Mucosa of rectum (tissue), 2 donors: ENCODE measurements around the gene KSR1.

Experiments
- H3K27ac ChIP-seq, 2 donors: one replicate each; pipeline ENCODE4 v1.7.0; 2013; ENCODE audit warnings: inconsistent platforms in 2 of 2, low read depth in 2 of 2, low read length in 2 of 2
- H3K27me3 ChIP-seq, 2 donors: one replicate each; pipeline ENCODE4 v1.7.0; 2013; ENCODE audit warnings: low read length in 2 of 2; ENCODE audit not compliant: control insufficient read depth in 2 of 2, insufficient read depth in 2 of 2
- H3K36me3 ChIP-seq, 2 donors: one replicate each; pipeline ENCODE4 v1.7.0; 2013; ENCODE audit warnings: low read length in 2 of 2; ENCODE audit not compliant: control insufficient read depth in 2 of 2, insufficient read depth in 2 of 2
- H3K4me1 ChIP-seq, 2 donors: one replicate each; pipeline ENCODE4 v1.7.0; 2013; ENCODE audit warnings: low read length in 2 of 2, mild to moderate bottlenecking in 1 of 2; ENCODE audit not compliant: control insufficient read depth in 2 of 2, insufficient read depth in 2 of 2
- H3K4me3 ChIP-seq, 2 donors: one replicate each; pipeline ENCODE4 v1.7.0; 2013; ENCODE audit warnings: low read length in 2 of 2
- H3K9ac ChIP-seq, 2 donors: one replicate each; pipeline ENCODE4 v1.7.0; 2013; ENCODE audit warnings: low read length in 2 of 2, low read depth in 1 of 2, mild to moderate bottlenecking in 1 of 2
- H3K9me3 ChIP-seq, 2 donors: one replicate each; pipeline ENCODE4 v1.7.0; 2013; ENCODE audit warnings: low read length in 2 of 2; ENCODE audit not compliant: control insufficient read depth in 2 of 2
- donor health status: healthy.
- donor health status: Normal muscosa, but diverticular disease.

KSR1 gene

DNA sequence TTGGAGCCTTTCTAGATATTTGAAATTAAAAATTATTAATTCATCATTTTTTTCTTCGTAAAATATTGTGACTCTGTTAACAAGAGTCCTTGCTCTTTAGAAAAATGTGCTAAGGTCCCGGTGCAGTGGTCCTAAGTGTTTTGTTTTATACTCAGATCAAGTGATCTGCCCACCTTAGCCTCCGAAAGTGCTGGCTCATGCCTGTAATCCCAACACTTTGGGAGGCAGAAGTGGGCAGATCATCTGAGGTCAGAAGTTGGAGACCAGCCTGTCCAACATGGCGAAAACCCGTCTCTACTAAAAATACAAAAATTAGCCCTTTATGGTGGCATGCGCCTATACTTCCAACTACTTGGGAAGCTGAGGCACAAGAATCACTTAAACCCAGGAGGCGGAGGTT lies 92.1 kb downstream of the KSR1 start:
- no peaks in the 10 kb centered on the region for H3K9me3 ChIP-seq
- no peaks in the 10 kb centered on the region for H3K27me3 ChIP-seq
- H3K27ac ChIP-seq: no peak overlapping the region
- H3K36me3 ChIP-seq: no peaks in the 10 kb centered on the region
- no peak overlapping the region for H3K4me3 ChIP-seq
- peaks cover 10 to 18% of the 10 kb centered on the region in 2 donors for H3K4me1 ChIP-seq
- H3K9ac ChIP-seq: no peak overlapping the region

DNA sequence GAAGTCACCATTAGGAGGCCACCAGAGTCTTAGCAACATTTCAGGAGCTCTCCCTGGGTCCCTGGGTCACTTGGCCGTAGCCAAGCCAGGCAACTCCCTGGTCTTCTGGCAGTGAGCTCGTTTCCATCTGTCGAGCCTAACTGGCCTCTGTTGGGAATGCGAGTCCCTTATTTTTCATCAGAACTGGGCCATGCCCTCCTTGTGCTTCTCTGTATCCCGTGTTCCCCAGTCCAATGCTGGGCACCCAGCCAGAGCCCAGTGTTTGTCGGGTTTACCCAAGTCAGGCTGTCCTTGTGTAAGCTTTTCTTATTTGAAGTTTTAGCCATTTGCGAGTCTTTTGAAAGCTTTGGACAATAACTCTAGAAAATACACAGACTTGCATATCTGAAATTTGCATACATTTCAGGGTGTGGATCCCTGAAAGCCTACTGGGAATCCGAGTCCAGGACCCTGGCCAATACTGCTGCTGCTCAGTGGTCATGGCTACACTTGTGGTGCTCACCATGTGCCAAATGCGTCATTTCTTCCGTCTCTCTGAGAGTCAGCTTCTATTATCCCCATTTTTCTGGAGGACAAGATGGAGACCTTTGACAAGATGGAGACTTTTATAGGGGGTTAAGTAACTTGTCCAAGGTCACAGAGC lies 93.1 kb downstream of the KSR1 start:
- no peak overlapping the region for H3K4me3 ChIP-seq
- no peak overlapping the region for H3K9ac ChIP-seq
- no peaks in the 10 kb centered on the region for H3K36me3 ChIP-seq
- no peak overlapping the region for H3K27ac ChIP-seq
- peaks cover 11 to 12% of the 10 kb centered on the region in 2 donors for H3K4me1 ChIP-seq
- no peaks in the 10 kb centered on the region for H3K9me3 ChIP-seq
- no peaks in the 10 kb centered on the region for H3K27me3 ChIP-seq

DNA sequence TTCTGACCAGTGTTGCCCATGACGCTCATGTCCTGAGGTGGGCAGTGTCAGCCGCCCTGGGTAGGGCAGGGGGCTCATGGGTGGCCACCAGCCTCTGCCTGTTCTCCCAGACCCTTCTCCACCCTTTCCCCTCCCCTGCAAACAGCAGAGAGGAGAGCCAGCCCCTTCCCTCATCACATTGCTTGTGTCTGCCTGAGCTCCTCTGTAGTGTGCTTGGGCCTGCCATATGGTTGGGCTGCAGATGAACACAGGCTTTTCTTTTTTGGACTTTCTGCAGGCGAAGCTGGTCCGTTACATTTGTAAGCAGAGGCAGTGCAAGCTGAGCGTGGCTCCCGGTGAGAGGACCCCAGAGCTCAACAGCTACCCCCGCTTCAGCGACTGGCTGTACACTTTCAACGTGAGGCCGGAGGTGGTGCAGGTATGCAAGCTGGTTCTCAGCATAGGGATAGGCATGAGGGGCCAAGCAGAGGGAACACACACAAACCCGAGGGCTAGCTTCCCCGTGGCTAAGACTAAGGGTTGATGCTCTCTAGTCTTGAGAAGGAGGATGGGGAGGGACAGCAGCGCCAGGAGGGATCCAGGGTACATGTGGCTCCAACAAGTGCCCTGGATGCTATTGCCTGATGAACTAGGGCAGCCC lies 94.2 kb downstream of the KSR1 start:
- Histone ChIP-seq H3K27ac (no peak overlapping the region), H3K27me3 (no peaks in the 10 kb centered on the region), H3K36me3 (no peaks in the 10 kb centered on the region), H3K4me3 (no peak overlapping the region), H3K4me1 (peaks cover 11 to 12% of the 10 kb centered on the region in 2 donors), H3K9me3 (no peaks in the 10 kb centered on the region), H3K9ac (no peak overlapping the region)

DNA sequence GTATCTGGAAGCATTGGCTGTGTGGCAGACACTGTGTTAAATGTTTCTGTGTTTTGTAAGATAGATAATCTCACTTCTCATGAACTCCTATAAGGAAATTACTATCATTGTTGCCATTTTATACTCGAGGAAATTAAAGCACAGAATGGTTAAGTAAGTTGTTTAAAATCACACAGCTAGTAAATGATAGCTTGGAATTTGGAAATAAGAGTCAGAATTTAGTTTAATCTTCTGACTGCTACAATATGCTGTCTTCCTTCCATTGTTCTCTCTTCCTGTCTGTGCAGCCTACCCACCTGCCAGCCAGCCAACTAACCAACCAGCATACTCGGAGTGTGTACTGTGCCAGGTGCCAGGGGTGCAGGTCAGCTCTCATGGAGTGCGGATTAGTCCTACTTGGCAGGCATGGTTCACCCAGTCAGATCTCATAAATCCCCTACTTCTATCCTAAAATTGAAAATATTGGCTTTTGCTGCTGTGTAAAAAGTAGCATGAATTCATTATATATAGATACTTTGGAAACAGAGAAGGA lies 94.8 kb downstream of the KSR1 start:
- H3K4me1 ChIP-seq: peaks cover 11 to 12% of the 10 kb centered on the region in 2 donors
- H3K4me3 ChIP-seq: no peak overlapping the region
- no peaks in the 10 kb centered on the region for H3K36me3 ChIP-seq
- H3K9me3 ChIP-seq: no peaks in the 10 kb centered on the region
- H3K9ac ChIP-seq: no peak overlapping the region
- H3K27me3 ChIP-seq: no peaks in the 10 kb centered on the region
- H3K27ac ChIP-seq: peak overlapping the region in 1 of 2 donors; percentile 63

DNA sequence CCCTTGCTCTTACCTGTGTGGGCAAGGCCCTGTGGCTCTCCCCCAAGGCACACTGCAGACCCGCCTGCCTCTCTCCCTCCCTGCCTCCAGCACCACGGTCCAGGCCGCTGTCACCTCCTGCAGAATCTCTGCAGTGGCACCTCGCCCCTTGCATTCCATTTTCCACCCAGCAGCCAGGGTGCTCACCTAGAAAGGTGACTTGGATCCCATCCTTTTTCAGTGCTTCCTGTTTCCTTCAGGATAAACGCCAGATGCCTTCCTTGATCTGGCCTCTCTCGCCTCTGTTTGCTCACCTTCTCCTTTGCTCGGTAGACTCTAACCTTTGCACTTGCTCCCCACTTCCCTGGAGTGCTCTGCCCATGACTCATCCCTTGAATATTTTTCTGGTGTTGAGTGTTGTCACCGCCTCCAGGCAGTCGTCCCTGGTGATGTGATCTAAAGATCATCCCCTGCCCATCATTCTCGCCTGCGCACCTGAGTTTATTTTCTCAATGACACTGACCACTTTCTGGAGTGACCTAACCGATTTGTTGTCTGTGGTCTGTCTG lies 95.5 kb downstream of the KSR1 start:
- no peaks in the 10 kb centered on the region for H3K9me3 ChIP-seq
- H3K9ac ChIP-seq: no peak overlapping the region
- H3K4me3 ChIP-seq: no peak overlapping the region
- no peaks in the 10 kb centered on the region for H3K27me3 ChIP-seq
- H3K27ac ChIP-seq: peak overlapping the region in 1 of 2 donors; percentile 63
- H3K4me1 ChIP-seq: peaks cover 9 to 11% of the 10 kb centered on the region in 2 donors
- H3K36me3 ChIP-seq: no peaks in the 10 kb centered on the region

DNA sequence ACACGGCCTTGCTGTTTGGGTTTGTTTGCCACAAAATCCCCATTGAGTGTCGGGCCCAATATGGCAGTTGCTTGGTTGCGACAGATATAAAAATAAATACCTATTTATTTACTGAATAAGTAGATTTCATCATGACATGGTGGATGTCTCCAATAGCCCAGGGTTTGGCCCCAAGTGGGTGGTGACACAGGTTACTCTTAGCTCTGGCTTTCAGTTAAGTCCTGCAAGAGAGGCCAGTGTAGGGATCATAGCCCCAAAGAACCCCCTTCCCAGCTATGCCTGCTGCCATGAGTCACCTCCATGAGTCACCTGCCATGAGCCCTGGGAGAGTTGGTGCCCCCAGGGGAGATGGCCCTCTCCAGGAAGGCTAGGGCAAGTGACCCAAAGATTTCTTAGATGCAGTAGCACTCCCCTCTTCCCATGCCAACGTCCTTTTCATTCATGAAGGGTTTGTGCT lies 96.1 kb downstream of the KSR1 start:
- Histone ChIP-seq H3K9ac (no peak overlapping the region), H3K4me1 (peaks cover 9 to 11% of the 10 kb centered on the region in 2 donors), H3K9me3 (no peaks in the 10 kb centered on the region), H3K27me3 (no peaks in the 10 kb centered on the region), H3K4me3 (no peak overlapping the region), H3K27ac (no peak overlapping the region), H3K36me3 (no peaks in the 10 kb centered on the region)

DNA sequence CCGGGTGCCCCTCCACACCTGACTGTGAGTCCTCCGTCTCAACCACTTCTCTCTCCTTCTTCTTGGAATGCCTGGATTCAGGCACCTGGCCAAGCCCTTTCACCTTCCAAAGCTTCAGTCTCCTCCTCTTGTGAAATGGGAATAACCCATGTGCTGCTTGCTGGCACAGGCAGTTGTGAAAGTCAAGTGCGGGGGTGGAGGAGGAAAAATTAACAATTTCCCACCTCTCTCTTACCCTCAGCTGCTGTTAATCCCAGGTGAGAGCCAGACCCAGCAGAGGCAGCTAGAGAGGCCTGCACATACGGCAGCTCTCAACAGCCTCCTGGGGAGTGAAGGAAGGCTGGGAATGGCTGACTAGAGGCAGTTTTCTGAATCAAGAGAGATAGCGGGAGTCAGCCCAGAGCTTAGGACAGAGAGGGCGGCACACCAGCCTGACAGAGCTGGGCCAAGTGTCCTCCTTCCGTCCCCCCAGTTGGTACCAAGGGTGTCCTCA lies 96.8 kb downstream of the KSR1 start:
- H3K27ac ChIP-seq: no peak overlapping the region
- peaks cover 9 to 11% of the 10 kb centered on the region in 2 donors for H3K4me1 ChIP-seq
- H3K27me3 ChIP-seq: no peaks in the 10 kb centered on the region
- H3K9ac ChIP-seq: no peak overlapping the region
- no peaks in the 10 kb centered on the region for H3K9me3 ChIP-seq
- no peak overlapping the region for H3K4me3 ChIP-seq
- H3K36me3 ChIP-seq: no peaks in the 10 kb centered on the region

DNA sequence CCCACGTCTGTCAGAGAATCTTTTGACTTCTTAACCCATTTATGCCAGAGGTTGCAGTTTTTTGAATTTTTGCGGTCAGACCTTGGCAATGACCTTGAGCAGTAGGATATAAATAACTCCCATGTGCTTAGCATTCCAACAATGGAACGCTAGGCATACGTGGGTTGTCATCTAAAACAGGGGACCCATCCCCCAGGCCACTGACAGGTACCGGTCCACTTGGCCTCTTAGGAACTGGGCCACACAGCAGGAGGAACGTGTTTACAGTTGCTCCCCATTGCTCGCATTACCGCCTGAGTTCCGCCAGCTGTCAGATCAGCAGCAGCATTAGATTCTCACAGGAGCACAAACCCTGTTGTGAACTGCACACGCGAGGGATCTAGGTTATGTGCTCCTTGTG lies 97.9 kb downstream of the KSR1 start:
- Histone ChIP-seq H3K9me3 (no peaks in the 10 kb centered on the region), H3K4me1 (peaks cover 9 to 15% of the 10 kb centered on the region in 2 donors), H3K36me3 (no peaks in the 10 kb centered on the region), H3K27me3 (no peaks in the 10 kb centered on the region), H3K27ac (no peak overlapping the region), H3K4me3 (no peak overlapping the region), H3K9ac (no peak overlapping the region)

DNA sequence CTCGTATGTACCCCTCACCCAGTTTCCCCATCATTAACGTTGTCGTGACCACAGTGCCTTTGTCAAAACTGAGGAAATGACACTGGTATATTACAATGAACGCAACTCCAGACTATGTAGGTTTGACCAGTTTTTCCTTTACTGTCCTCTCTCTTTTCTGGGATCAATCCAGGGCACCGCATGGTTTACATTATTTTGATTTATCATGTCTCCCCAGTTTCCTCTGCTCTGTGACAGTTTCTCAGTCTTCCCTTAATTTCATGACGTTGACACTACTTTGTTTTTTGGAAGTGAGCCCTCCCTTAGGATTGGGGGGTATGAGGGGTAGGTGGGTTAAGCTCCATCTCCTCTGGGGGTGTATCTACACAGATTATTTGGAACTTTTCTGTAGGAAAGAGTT lies 98.7 kb downstream of the KSR1 start:
- no peak overlapping the region for H3K27ac ChIP-seq
- H3K4me3 ChIP-seq: no peak overlapping the region
- H3K9ac ChIP-seq: no peak overlapping the region
- no peaks in the 10 kb centered on the region for H3K27me3 ChIP-seq
- H3K36me3 ChIP-seq: no peaks in the 10 kb centered on the region
- H3K9me3 ChIP-seq: no peaks in the 10 kb centered on the region
- H3K4me1 ChIP-seq: peaks cover 15 to 23% of the 10 kb centered on the region in 2 donors

DNA sequence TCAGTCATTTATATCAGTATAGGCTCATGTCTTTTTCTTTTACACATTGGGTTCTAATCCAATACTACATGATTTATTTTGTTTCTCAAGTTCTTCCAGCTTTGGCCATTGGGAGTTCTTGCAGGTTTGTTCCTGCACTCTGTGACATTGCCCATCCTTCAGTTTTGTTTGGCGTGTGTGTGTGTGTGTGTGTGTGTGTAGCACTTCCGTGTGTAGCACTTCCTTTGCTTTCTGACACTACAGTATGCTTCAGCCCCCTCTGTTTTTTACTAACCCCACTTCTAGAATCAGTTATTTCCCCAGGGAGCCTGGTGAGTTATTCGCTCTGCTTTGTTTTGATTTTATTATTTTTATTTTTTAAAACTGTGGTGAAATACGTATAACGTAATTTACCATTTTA lies 99.1 kb downstream of the KSR1 start:
- Histone ChIP-seq H3K27ac (no peak overlapping the region), H3K36me3 (no peaks in the 10 kb centered on the region), H3K9me3 (no peaks in the 10 kb centered on the region), H3K27me3 (no peaks in the 10 kb centered on the region), H3K4me3 (no peak overlapping the region), H3K4me1 (peaks cover 19 to 27% of the 10 kb centered on the region in 2 donors), H3K9ac (no peak overlapping the region)
